K562 (cell line): ENCODE results near the gene IPO11. TPM values are rescaled to one million over a fixed set of nuclear protein-coding genes. Genes with fewer than 3 reads are reported as not detected.

Source experiments
- ARID2 ChIP-seq: fragments of 450-650 bp; IDR thresholded peaks from 2 replicates; pipeline ENCODE4 v1.6.1; 2017; ENCODE audit warnings: antibody characterized with exemption, mild to moderate bottlenecking
- BDP1 ChIP-seq: IDR thresholded peaks from 3 replicates; pipeline ENCODE4 v1.6.1; 2011; ENCODE audit not compliant: insufficient read length, insufficient read depth
- CHAMP1 ChIP-seq: fragments of 450-650 bp; IDR thresholded peaks from 2 replicates; pipeline ENCODE4 v1.6.1; 2016; ENCODE audit warnings: mild to moderate bottlenecking
- CREB3L1 ChIP-seq: fragments of 450-650 bp; IDR thresholded peaks from 2 replicates; pipeline ENCODE4 v1.6.1; 2014; ENCODE audit warnings: low read depth, mild to moderate bottlenecking, moderate library complexity, borderline replicate concordance
- E2F1 ChIP-seq: sonication (generic); formaldehyde crosslinking; IDR thresholded peaks from 2 replicates; pipeline ENCODE4 v1.8.1; 2023; ENCODE audit warnings: mild to moderate bottlenecking, missing genetic modification reagents, moderate library complexity
- FOXK2 ChIP-seq, 2 experiments: fragments of 450-650 bp; IDR thresholded peaks in 1 of 2; conservative IDR thresholded peaks in 1 of 2; 2 replicates each; pipeline ENCODE4 v1.6.1; 2016; ENCODE audit warnings: low read depth in 2 of 2, mild to moderate bottlenecking in 1 of 2
- GTF2F1 ChIP-seq: IDR thresholded peaks from 2 replicates; pipeline ENCODE4 v1.6.1; 2011; ENCODE audit warnings: low read depth, low read length, improper control_type of control experiment
- MAFK ChIP-seq: IDR thresholded peaks from 2 replicates; pipeline ENCODE4 v1.6.1; 2011; ENCODE audit warnings: low read length, improper control_type of control experiment
- POLR2H ChIP-seq: IDR thresholded peaks from 2 replicates; pipeline ENCODE4 v1.6.1; 2016; ENCODE audit warnings: missing genetic modification characterization, low read depth, mild to moderate bottlenecking, control low read depth, missing compliant biosample characterization, moderate library complexity
- STAG1 ChIP-seq: sonication (generic); formaldehyde crosslinking; IDR thresholded peaks from 2 replicates; pipeline ENCODE4 v1.5.0; 2020; ENCODE audit warnings: missing genetic modification reagents, borderline replicate concordance
- STAT5B ChIP-seq: fragments of 250-450 bp; sonication (Bioruptor Pico); IDR thresholded peaks from 2 replicates; pipeline ENCODE4 v1.8.0; 2021; ENCODE audit warnings: mild to moderate bottlenecking, inconsistent platforms
- TAF7 ChIP-seq: fragments of 450-650 bp; IDR thresholded peaks from 2 replicates; pipeline ENCODE4 v1.6.1; 2016; ENCODE audit warnings: missing genetic modification characterization, missing compliant biosample characterization
- XRCC3 ChIP-seq: fragments of 450-650 bp; IDR thresholded peaks from 2 replicates; pipeline ENCODE4 v1.6.1; 2017; ENCODE audit warnings: mild to moderate bottlenecking, moderate library complexity
- ZBTB2 ChIP-seq: fragments of 450-650 bp; IDR thresholded peaks from 2 replicates; pipeline ENCODE4 v1.6.1; 2016; ENCODE audit warnings: antibody characterized with exemption
- ZC3H4 ChIP-seq: sonication (generic); formaldehyde crosslinking; IDR thresholded peaks from 2 replicates; pipeline ENCODE4 v1.9.0; 2021; ENCODE audit warnings: missing genetic modification reagents, borderline replicate concordance
- ZFX ChIP-seq: sonication (generic); formaldehyde crosslinking; IDR thresholded peaks from 2 replicates; pipeline ENCODE4 v1.8.0; 2022; ENCODE audit warnings: mild to moderate bottlenecking, missing genetic modification reagents, moderate library complexity
- ZKSCAN8 ChIP-seq: fragments of 200-800 bp; sonication (Bioruptor generic); IDR thresholded peaks from 2 replicates; pipeline ENCODE4 v1.6.1; 2016; ENCODE audit warnings: missing genetic modification characterization, missing compliant biosample characterization
- ZNF311 ChIP-seq: fragments of 250-450 bp; sonication (Bioruptor Pico); IDR thresholded peaks from 2 replicates; pipeline ENCODE4 v1.4.0; 2020; ENCODE audit warnings: mild to moderate bottlenecking, moderate library complexity
- ZNF551 ChIP-seq: fragments of 250-450 bp; sonication (Bioruptor Pico); IDR thresholded peaks from 2 replicates; pipeline ENCODE4 v1.5.0; 2021; ENCODE audit warnings: mild to moderate bottlenecking, moderate library complexity
- ZNF778 ChIP-seq: fragments of 450-650 bp; formaldehyde crosslinking; IDR thresholded peaks from 2 replicates; pipeline ENCODE4 v1.4.0; 2020; ENCODE audit warnings: mild to moderate bottlenecking, moderate library complexity
- ZSCAN29 ChIP-seq: fragments of 450-650 bp; IDR thresholded peaks from 2 replicates; pipeline ENCODE4 v1.6.1; 2017
- polyA plus RNA-seq, 8 experiments: library from polyadenylated mRNA; depleted of rRNA in 4 of 8; stranded (reverse) in 5 of 8; unstranded in 3 of 8; fragments of >200 nt; fragmentation: Nextera tagmentation in 2 of 8; fragmentation: Illumina TruSeq in 1 of 8; extraction: Ambion mirVana in 2 of 8; extraction: Trizol in 1 of 8; gene quantifications; 2 replicates each; pipeline versions ENCODE4 v1.2.1 to v1.2.3, GENCODE V29; 2011 to 2014; ENCODE audit warnings: inconsistent platforms in 1 of 8, missing spikeins in 1 of 8
- total RNA-seq, 7 experiments: library from RNA; depleted of rRNA in 6 of 7; stranded (reverse); fragments of >200 nt in 6 of 7; fragmentation: Illumina TruSeq in 2 of 7; extraction: Trizol in 2 of 7; gene quantifications; 2 replicates each; pipeline versions ENCODE4 v1.2.1 to v1.2.3, GENCODE V29; 2011 to 2021; ENCODE audit warnings: low replicate concordance in 1 of 7

IPO11 gene
- total and polyA plus RNA-seq, 9 of the 15 experiments (the other 6 are each of a cell fraction or from before 2014, with no cell fraction given): 38.7 to 96.0 (median 70.9) TPM

GRCh38 chr5:62412549-62413329 is at the start of gene IPO11 (continued):
- no peak for TF ChIP-seq MAFK
- TF ChIP-seq ZC3H4 (CRISPR knock-in tag): 0 out of 2 replicates have a peak, but pooled peaks have one; percentile 40
- TF ChIP-seq POLR2H: peak; percentile 69; the same call in 1 of the 2 replicates
- TF ChIP-seq FOXK2 (conservative IDR thresholded peaks at IDR 0.05 in 1 of 2, IDR thresholded peaks at IDR 0.05 in 1 of 2; ENCODE audit: low read depth in 2 of 2): peak; percentile 90 to 95
- TF ChIP-seq ARID2: no peak
- no peak for TF ChIP-seq GTF2F1
- TF ChIP-seq TAF7: peak; percentile 90
- peak; percentile 95 for TF ChIP-seq ZBTB2
- TF ChIP-seq ZNF311 (CRISPR knock-in tag): no peak
- peak; percentile 70; the same call in 1 of the 2 replicates for TF ChIP-seq CREB3L1
- TF ChIP-seq STAG1: no peak
- no peak for TF ChIP-seq XRCC3
- no peak for TF ChIP-seq ZNF551 (CRISPR knock-in tag)
- no peak for TF ChIP-seq ZNF778
- TF ChIP-seq ZFX (CRISPR knock-in tag): peak; percentile 37; the same call in 1 of the 2 replicates
- TF ChIP-seq E2F1 (CRISPR knock-in tag): peak; percentile 94
- TF ChIP-seq STAT5B (CRISPR knock-in tag): no peak
- no peak for TF ChIP-seq BDP1
- TF ChIP-seq ZSCAN29: no peak
- peak; percentile 96 for TF ChIP-seq CHAMP1
- TF ChIP-seq ZKSCAN8 (CRISPR knock-in tag): no peak
